Activated T-cell treated with anti-CD3 and anti-CD28 coated beads, Interleukin-2, amount 50 U/mL, for 72 hours (primary cell): ENCODE results near the gene CLEC7A. TPM values are rescaled to one million over a fixed set of nuclear protein-coding genes. Genes with fewer than 3 reads are reported as not detected.

Experiments used
- ATAC-seq, 2 donors: fragments of 150-1000 bp; cut with Tn5 transposase; replicated peaks in 1 of 2; 2 replicates each; pipeline ENCODE4 v1.10.0; 2021; ENCODE audit warnings: moderate library complexity in 2 of 2, mild to moderate bottlenecking in 1 of 2
- DNase-seq, 2 donors: peaks; one replicate each; pipeline ENCODE4 v3.0.0; 2021 to 2022; ENCODE audit warnings: mixed read lengths in 1 of 2
- H3K27ac Mint-ChIP-seq: one replicate; pipeline ENCODE4 v1.8.0; 2022; ENCODE audit warnings: mild to moderate bottlenecking, moderate library complexity, mixed read lengths
- H3K27me3 Mint-ChIP-seq: one replicate; pipeline ENCODE4 v1.8.0; 2022; ENCODE audit warnings: low read depth, mixed read lengths
- H3K36me3 Mint-ChIP-seq, 2 donors: one replicate each; pipeline ENCODE4 v1.8.0; 2022; ENCODE audit warnings: mixed read lengths in 2 of 2, mild to moderate bottlenecking in 1 of 2; ENCODE audit not compliant: insufficient read depth in 2 of 2
- H3K4me1 Mint-ChIP-seq: one replicate; pipeline ENCODE4 v1.8.0; 2022; ENCODE audit warnings: low read depth, mixed read lengths
- H3K4me3 Mint-ChIP-seq, 2 donors: one replicate each; pipeline ENCODE4 v1.8.0; 2022; ENCODE audit warnings: mild to moderate bottlenecking in 2 of 2, mixed read lengths in 2 of 2, moderate library complexity in 2 of 2
- H3K9me3 Mint-ChIP-seq, 2 donors: one replicate each; pipeline ENCODE4 v1.8.0; 2022; ENCODE audit warnings: mixed read lengths in 2 of 2
- total RNA-seq, 2 donors: library from RNA; stranded (reverse); gene quantifications; one replicate each; pipeline ENCODE4 v1.2.3, GENCODE V29; 2022

CLEC7A gene
- total RNA-seq, 2 donors from 2014 or later: not detected

DNA sequence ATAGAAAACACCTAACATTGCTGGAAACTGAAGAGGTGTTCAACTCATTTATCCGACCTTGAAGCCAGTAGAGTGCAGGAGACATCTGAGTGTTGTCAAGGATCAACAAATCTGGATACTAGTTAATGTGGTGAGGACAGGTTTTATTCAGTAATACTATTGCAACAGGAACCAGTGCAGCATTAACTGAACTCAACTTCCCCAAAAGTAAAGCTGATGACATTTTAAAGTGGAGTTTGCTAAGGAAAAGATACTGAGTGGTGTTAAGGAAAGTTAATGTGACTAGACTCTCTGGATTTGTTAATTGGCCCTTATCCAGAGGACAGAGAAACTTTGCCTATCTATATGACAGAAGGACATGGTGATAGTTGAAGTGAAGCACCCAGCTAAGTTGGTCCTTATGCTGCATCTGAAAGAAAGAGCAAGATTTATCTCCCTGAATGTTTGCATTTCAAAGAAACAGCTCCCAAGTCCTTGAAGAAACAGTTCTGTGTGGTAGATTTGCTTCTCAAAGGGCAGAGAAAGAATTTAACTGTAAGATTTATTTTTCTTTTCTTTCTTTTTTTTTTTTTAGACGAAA, 1.2 kb upstream of the CLEC7A start:
- H3K4me1 Mint-ChIP-seq: peaks cover 14% of the 10 kb centered on the region
- H3K36me3 Mint-ChIP-seq: no peaks in the 10 kb centered on the region
- no peak overlapping the region for H3K27ac Mint-ChIP-seq
- no peak for DNase-seq
- no peaks in the 10 kb centered on the region for H3K9me3 Mint-ChIP-seq
- H3K27me3 Mint-ChIP-seq: peaks cover 24% of the 10 kb centered on the region
- no peak for ATAC-seq
- no peak overlapping the region for H3K4me3 Mint-ChIP-seq

DNA sequence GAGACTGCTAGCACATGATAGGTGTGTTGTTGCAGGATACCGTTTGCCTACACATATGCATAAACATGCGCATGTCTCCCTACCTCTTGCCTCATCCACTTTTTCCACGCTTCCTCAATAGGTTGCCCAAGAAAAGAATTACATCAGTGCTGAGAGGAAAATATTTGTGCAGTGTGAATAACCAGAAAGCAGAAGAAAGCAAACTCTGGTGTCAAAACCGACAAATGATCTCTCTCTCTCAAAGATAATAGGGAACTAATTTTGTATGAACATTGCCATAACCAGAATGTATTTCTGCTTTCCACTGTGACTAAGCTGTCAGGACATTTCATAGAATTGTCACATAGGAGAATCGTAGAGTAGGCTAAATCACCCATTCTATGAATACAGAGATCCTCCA, 1.3 kb downstream of the CLEC7A start:
- ATAC-seq (no peak), DNase-seq (no peak)
- Mint-ChIP-seq H3K27me3 (peaks cover 34% of the 10 kb centered on the region), H3K9me3 (no peaks in the 10 kb centered on the region), H3K36me3 (no peaks in the 10 kb centered on the region), H3K27ac (no peak overlapping the region), H3K4me1 (peaks cover 14% of the 10 kb centered on the region), H3K4me3 (no peak overlapping the region)

- H3K4me3 Mint-ChIP-seq: no peak overlapping the region
- no peaks in the 10 kb centered on the region for H3K9me3 Mint-ChIP-seq
- no peak overlapping the region for H3K27ac Mint-ChIP-seq
- H3K36me3 Mint-ChIP-seq: no peaks in the 10 kb centered on the region
- H3K27me3 Mint-ChIP-seq: peaks cover 27% of the 10 kb centered on the region
- no peak for ATAC-seq
- peaks cover 14% of the 10 kb centered on the region for H3K4me1 Mint-ChIP-seq
- DNase-seq: no peak
Observed at GRCh38 chr12:10126413-10126812, 3.6 kb downstream of the CLEC7A start.

DNA sequence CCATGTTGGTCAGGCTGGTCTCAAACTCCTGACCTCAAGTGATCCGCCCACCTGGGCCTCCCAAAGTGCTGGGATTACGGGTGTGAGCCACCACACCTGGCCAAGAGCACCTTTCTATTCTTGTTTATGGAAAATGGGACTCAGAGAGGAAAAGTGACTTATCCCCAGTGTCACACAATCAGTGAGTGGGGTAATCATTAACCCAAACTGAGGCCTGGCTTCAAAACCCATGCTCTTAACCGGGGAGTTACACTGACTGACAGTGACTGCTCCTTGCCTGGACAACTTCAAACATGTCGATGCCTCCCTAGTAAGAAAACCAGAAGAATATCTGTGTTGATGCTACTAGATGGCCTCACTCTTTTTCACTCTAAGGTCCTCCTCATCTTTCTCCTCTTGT, 7.3 kb downstream of the CLEC7A start:
- ATAC-seq: no peak
- H3K36me3 Mint-ChIP-seq: no peaks in the 10 kb centered on the region
- no peaks in the 10 kb centered on the region for H3K4me1 Mint-ChIP-seq

DNA sequence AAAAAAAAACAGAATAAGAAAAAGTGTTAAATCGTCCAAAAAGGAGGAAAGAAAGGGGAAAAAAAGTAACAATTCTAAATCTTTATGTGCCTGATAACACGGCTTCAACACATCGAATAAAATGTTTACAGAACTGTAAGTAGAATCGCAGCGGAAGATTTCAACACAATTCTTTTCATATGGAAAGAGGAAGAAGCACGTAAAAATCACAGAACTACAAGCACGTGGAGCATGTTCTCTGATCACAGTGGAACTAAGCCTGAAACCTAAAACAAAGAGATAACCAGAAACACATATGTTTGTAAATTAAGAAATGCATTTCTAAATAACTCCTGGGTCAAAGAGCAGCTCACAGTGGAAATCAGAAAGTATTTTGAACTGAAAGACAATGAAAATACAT, 8.7 kb downstream of the CLEC7A start:
- Mint-ChIP-seq H3K4me3 (no peak overlapping the region), H3K27ac (no peak overlapping the region), H3K4me1 (no peaks in the 10 kb centered on the region), H3K36me3 (no peaks in the 10 kb centered on the region), H3K27me3 (peaks cover 11% of the 10 kb centered on the region), H3K9me3 (no peaks in the 10 kb centered on the region)
- DNase-seq: no peak
- no peak for ATAC-seq

More for the DNA sequence above, 7.3 kb downstream of the CLEC7A start:
- Mint-ChIP-seq H3K9me3 (no peaks in the 10 kb centered on the region), H3K27ac (no peak overlapping the region), H3K4me3 (no peak overlapping the region), H3K27me3 (peaks cover 20% of the 10 kb centered on the region)
- DNase-seq: no peak

DNA sequence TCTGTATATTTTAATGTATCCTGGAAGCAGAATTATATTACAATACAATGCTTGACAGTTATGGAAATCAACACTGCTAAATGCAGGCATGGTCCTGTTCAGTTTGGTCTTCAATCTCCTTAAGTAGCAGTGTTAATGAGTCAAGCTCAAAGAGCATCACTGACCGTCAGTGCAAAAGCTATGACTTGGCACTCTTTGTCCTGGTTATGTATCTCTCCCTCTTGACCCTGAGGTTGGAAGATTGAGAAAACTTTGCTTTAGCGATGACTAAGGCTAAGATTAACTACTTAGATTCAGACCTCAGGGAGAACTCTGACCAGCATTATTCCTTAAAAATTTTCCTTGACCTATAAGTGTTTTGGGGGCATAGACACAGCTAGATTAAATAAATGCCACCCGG, 10.9 kb downstream of the CLEC7A start:
- Mint-ChIP-seq H3K36me3 (no peaks in the 10 kb centered on the region), H3K4me1 (no peaks in the 10 kb centered on the region)

DNA sequence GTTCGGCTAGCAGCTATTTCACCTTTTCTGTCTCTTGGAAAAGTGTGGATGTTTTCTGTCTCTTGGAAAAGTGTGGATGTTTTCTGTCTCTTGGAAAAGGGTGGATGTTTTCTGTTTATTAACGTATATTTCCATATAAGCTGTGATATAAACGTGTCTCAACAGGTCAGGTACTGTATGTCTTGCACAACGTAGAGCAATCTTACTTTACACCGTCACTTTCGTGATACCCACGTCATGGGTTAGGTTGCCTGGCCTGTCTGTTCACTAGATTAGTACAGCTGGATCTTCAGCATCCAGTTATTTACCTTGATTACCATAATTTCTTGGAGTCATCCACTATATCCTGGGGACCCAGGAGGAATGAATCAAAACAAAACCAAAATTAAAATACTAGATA, 14.1 kb downstream of the CLEC7A start:
- Mint-ChIP-seq H3K27ac (no peak overlapping the region), H3K36me3 (no peaks in the 10 kb centered on the region), H3K4me1 (no peaks in the 10 kb centered on the region), H3K4me3 (no peak overlapping the region), H3K27me3 (no peaks in the 10 kb centered on the region), H3K9me3 (peaks cover 0 to 2% of the 10 kb centered on the region in 2 donors)
- no peak for ATAC-seq
- DNase-seq: no peak

More for the DNA sequence above, 10.9 kb downstream of the CLEC7A start:
- H3K27ac Mint-ChIP-seq: no peak overlapping the region
- no peaks in the 10 kb centered on the region for H3K27me3 Mint-ChIP-seq
- no peaks in the 10 kb centered on the region for H3K9me3 Mint-ChIP-seq
- H3K4me3 Mint-ChIP-seq: no peak overlapping the region
- no peak for ATAC-seq
- DNase-seq: no peak

DNA sequence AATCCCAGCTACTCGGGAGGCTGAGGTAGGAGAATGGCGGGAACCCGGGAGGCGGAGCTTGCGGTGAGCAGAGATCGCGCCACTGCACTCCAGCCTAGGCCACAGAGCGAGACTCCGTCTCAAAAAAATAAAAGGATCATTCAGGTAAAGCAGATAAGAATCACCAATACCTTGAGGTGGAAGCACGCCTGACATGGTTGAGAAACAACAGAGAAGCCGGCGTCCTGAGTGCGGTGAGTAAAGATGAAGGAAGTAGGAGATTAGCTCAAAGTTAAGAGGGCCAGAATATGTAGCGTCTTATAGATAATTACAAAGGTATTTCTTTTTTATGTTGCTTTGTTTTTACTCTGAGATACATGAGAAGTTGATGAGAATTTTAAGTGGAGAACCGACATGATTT, 14.7 kb downstream of the CLEC7A start:
- Mint-ChIP-seq H3K36me3 (no peaks in the 10 kb centered on the region), H3K4me3 (no peak overlapping the region), H3K9me3 (peaks cover 0 to 2% of the 10 kb centered on the region in 2 donors), H3K27ac (no peak overlapping the region), H3K4me1 (no peaks in the 10 kb centered on the region), H3K27me3 (no peaks in the 10 kb centered on the region)
- no peak for DNase-seq
- ATAC-seq: no peak

GRCh38 chr12:10113920-10114319, 16.1 kb downstream of the CLEC7A start:
- H3K9me3 Mint-ChIP-seq: peaks cover 0 to 2% of the 10 kb centered on the region in 2 donors
- H3K4me1 Mint-ChIP-seq: no peaks in the 10 kb centered on the region
- no peak overlapping the region for H3K27ac Mint-ChIP-seq
- H3K4me3 Mint-ChIP-seq: no peak overlapping the region
- no peaks in the 10 kb centered on the region for H3K27me3 Mint-ChIP-seq
- H3K36me3 Mint-ChIP-seq: no peaks in the 10 kb centered on the region
- no peak for DNase-seq
- no peak for ATAC-seq

GRCh38 chr12:10113075-10113474, 16.9 kb downstream of the CLEC7A start:
- H3K9me3 Mint-ChIP-seq: peaks cover 0 to 2% of the 10 kb centered on the region in 2 donors
- no peak overlapping the region for H3K4me3 Mint-ChIP-seq
- no peak overlapping the region for H3K27ac Mint-ChIP-seq
- no peaks in the 10 kb centered on the region for H3K4me1 Mint-ChIP-seq
- H3K27me3 Mint-ChIP-seq: no peaks in the 10 kb centered on the region
- no peaks in the 10 kb centered on the region for H3K36me3 Mint-ChIP-seq
- DNase-seq (no peak), ATAC-seq (no peak)

DNA sequence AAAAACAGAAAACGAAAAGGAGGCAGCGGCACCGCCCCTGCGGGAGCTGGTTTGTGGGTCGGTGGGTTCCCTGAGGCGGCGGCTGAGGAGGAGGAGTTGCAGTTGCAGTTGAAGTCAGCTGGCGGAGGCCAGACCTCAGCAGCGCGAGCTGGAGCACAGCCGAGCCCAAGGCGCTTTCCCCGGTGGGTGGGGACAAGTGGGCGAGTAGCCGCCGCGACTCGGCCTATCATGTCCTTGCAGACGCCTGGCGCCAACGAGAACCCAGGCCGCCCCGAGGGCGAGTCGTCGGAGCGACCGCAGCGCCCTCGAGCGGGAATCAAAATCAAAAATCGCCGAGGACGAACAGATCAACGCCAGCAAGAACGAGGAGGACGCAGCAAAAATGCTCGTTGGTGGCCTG, 18.5 kb downstream of the CLEC7A start:
- H3K36me3 Mint-ChIP-seq: no peaks in the 10 kb centered on the region
- H3K9me3 Mint-ChIP-seq: peaks cover 2 to 3% of the 10 kb centered on the region in 2 donors
- no peaks in the 10 kb centered on the region for H3K27me3 Mint-ChIP-seq
- no peak for ATAC-seq
- H3K27ac Mint-ChIP-seq: no peak overlapping the region
- no peak for DNase-seq
- no peaks in the 10 kb centered on the region for H3K4me1 Mint-ChIP-seq
- no peak overlapping the region for H3K4me3 Mint-ChIP-seq

- Mint-ChIP-seq H3K4me1 (no peaks in the 10 kb centered on the region), H3K9me3 (peaks cover 2 to 3% of the 10 kb centered on the region in 2 donors), H3K27me3 (peaks cover 10% of the 10 kb centered on the region), H3K36me3 (no peaks in the 10 kb centered on the region), H3K4me3 (no peak overlapping the region), H3K27ac (no peak overlapping the region)
- DNase-seq (no peak), ATAC-seq (no peak)
Observed at GRCh38 chr12:10110256-10110844, 19.6 kb downstream of the CLEC7A start.

- H3K27me3 Mint-ChIP-seq: peaks cover 10% of the 10 kb centered on the region
Observed at GRCh38 chr12:10102322-10102721, 27.7 kb downstream of the CLEC7A start.

GRCh38 chr12:10101648-10102220, 28.3 kb downstream of the CLEC7A start:
- H3K36me3 Mint-ChIP-seq: peaks cover 0 to 2% of the 10 kb centered on the region in 2 donors
- H3K9me3 Mint-ChIP-seq: peaks cover 0 to 2% of the 10 kb centered on the region in 2 donors
- no peak overlapping the region for H3K27ac Mint-ChIP-seq
- H3K4me3 Mint-ChIP-seq: no peak overlapping the region
- H3K4me1 Mint-ChIP-seq: no peaks in the 10 kb centered on the region
- ATAC-seq (no peak), DNase-seq (no peak)
- peaks cover 10% of the 10 kb centered on the region for H3K27me3 Mint-ChIP-seq

More at GRCh38 chr12:10102322-10102721, 27.7 kb downstream of the CLEC7A start:
- DNase-seq (no peak), ATAC-seq (no peak)
- Mint-ChIP-seq H3K36me3 (peaks cover 0 to 2% of the 10 kb centered on the region in 2 donors), H3K4me1 (no peaks in the 10 kb centered on the region), H3K4me3 (no peak overlapping the region), H3K27ac (no peak overlapping the region), H3K9me3 (peaks cover 0 to 5% of the 10 kb centered on the region in 2 donors)
